GM19099 (cell line): ENCODE measurements around the gene MORN5.

Experiments used
- POLR2A ChIP-seq: IDR thresholded peaks from 3 replicates; pipeline ENCODE4 v1.6.1; 2011; ENCODE audit warnings: low read depth; ENCODE audit not compliant: insufficient read length; ENCODE audit errors: extremely low read depth

Gene MORN5

GRCh38 chr9:122246666-122247065 is 87.0 kb downstream of the MORN5 start:
- TF ChIP-seq POLR2A = no peak

- no peak for TF ChIP-seq POLR2A
Measured at GRCh38 chr9:122248448-122248865, 88.7 kb downstream of the MORN5 start.
